K562 (cell line): ENCODE data around the gene LARP7.

Source experiments
- C11orf30 ChIP-seq: fragments of 450-650 bp; IDR thresholded peaks from 2 replicates; pipeline ENCODE4 v1.6.1; 2016; ENCODE audit warnings: low read depth, mild to moderate bottlenecking
- EZH2 ChIP-seq: IDR thresholded peaks from 2 replicates; pipeline ENCODE4 v1.6.1; 2012; ENCODE audit warnings: low read depth, mild to moderate bottlenecking, inconsistent platforms, low read length, borderline replicate concordance
- FOS ChIP-seq: IDR thresholded peaks from 3 replicates; pipeline ENCODE4 v1.6.1; 2011; ENCODE audit not compliant: insufficient read length; ENCODE audit errors: extremely low read depth
- MEF2A ChIP-seq: IDR thresholded peaks from 2 replicates; pipeline ENCODE4 v1.6.1; 2011; ENCODE audit warnings: low read depth, mild to moderate bottlenecking, low read length, moderate library complexity; ENCODE audit not compliant: control insufficient read depth
- PHF8 ChIP-seq: fragments of 200-600 bp; sonication (generic); IDR thresholded peaks from 2 replicates; pipeline ENCODE4 v1.6.1; 2012; ENCODE audit warnings: mixed run types, mild to moderate bottlenecking, inconsistent platforms, low read length, moderate library complexity, borderline replicate concordance
- POLR2AphosphoS5 ChIP-seq: IDR thresholded peaks from 2 replicates; pipeline ENCODE4 v1.6.1; 2011; ENCODE audit warnings: mild to moderate bottlenecking, low read depth, low read length, moderate library complexity; ENCODE audit not compliant: control insufficient read depth, insufficient read depth
- POU5F1 ChIP-seq: fragments of 150-350 bp; IDR thresholded peaks from 2 replicates; pipeline ENCODE4 v1.6.1; 2014; ENCODE audit warnings: borderline replicate concordance, low read length, low read depth, mild to moderate bottlenecking; ENCODE audit not compliant: partially characterized antibody
- RBM39 ChIP-seq: fragments of 200-400 bp; formaldehyde crosslinking; optimal IDR thresholded peaks from 2 replicates; pipeline ENCODE3; 2018; ENCODE audit warnings: low read depth, low read length
- TBL1XR1 ChIP-seq, 2 experiments: IDR thresholded peaks; 2 replicates each; pipeline ENCODE4 v1.6.1; 2012; ENCODE audit warnings: improper control_type of control experiment in 2 of 2, low read length in 2 of 2, mild to moderate bottlenecking in 1 of 2
- TF ChIP-seq, protein P1 (sequence below): IDR thresholded peaks from 2 replicates; pipeline ENCODE4 v1.6.1; 2016; ENCODE audit warnings: missing genetic modification characterization, missing compliant biosample characterization
- TF ChIP-seq, protein P2 (sequence below), 2 experiments: fragments of 450-650 bp in 1 of 2; sonication (generic) in 1 of 2; formaldehyde crosslinking in 1 of 2; IDR thresholded peaks in 1 of 2; conservative IDR thresholded peaks in 1 of 2; 2 replicates each; pipeline versions ENCODE4 v1.6.1 to v1.8.1; 2016 to 2023; ENCODE audit warnings: mild to moderate bottlenecking in 2 of 2, moderate library complexity in 2 of 2, inconsistent platforms in 1 of 2, missing genetic modification reagents in 1 of 2
- TF ChIP-seq, protein P3 (sequence below), 2 experiments: fragments of 450-650 bp in 1 of 2; IDR thresholded peaks; 2 replicates each; pipeline ENCODE4 v1.6.1; 2011 to 2017; ENCODE audit warnings: low read depth in 2 of 2, antibody characterized with exemption in 1 of 2, borderline replicate concordance in 1 of 2, low read length in 1 of 2, mild to moderate bottlenecking in 1 of 2, mixed read lengths in 1 of 2; ENCODE audit not compliant: control insufficient read depth in 1 of 2

DNA sequence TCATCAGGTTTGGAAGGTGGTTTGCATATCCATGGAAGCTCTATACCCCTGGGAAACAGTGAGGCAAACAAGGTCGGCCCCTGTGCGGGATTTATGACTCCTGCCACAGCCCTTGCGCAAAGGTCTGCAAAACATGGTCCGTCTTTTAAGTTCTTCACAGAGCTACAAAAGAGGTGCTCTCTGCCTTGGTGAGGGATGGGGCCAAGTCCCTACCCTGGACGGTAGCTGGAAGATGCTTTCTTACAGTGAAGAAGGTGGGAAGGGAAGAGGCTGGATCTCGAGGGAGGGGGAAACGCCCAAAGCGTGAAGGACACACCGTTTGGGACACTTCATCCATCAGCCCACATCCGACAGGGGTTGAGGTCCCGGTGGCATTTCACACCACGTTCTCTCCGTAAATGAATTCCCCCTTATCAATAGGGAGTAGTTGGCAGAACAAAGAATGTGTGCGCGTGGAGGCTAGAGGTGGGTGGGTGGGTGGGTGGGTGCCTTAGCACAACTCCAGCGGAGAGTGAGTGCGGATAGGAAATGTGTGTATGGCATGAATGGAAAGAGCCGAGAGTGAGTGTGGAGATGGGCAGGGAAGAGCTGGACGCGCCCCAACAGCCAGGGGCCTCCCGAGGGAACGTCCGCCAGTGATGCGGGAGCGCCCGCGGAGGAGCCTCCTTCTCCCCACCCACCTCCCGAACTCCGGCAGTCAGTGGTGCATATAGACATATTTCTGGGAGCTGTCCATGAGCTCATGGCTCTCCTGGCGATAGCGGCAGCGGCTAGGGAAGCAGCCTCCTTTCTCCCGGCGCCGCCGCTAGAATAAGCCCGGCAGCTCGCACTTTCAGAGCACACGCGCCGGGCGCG lies 68.3 kb downstream of the LARP7 start:
- TF ChIP-seq EZH2 (no peak), POLR2AphosphoS5 (no peak), MEF2A (no peak), PHF8 (no peak), POU5F1 (no peak), RBM39 (no peak), TBL1XR1 (IDR thresholded peaks at IDR 0.05; ENCODE audit: low read length in 2 of 2) (no peak), C11orf30 (no peak), FOS (no peak)
- TF ChIP-seq, protein P1, sequence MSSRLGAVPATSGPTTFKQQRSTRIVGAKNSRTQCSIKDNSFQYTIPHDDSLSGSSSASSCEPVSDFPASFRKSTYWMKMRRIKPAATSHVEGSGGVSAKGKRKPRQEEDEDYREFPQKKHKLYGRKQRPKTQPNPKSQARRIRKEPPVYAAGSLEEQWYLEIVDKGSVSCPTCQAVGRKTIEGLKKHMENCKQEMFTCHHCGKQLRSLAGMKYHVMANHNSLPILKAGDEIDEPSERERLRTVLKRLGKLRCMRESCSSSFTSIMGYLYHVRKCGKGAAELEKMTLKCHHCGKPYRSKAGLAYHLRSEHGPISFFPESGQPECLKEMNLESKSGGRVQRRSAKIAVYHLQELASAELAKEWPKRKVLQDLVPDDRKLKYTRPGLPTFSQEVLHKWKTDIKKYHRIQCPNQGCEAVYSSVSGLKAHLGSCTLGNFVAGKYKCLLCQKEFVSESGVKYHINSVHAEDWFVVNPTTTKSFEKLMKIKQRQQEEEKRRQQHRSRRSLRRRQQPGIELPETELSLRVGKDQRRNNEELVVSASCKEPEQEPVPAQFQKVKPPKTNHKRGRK (tag): no peak
- TF ChIP-seq, protein P2, sequence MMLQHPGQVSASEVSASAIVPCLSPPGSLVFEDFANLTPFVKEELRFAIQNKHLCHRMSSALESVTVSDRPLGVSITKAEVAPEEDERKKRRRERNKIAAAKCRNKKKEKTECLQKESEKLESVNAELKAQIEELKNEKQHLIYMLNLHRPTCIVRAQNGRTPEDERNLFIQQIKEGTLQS (IDR thresholded peaks at IDR 0.05): no peak
- TF ChIP-seq, protein P2 (CRISPR knock-in tag; conservative IDR thresholded peaks at IDR 0.05): no peak
- TF ChIP-seq, protein P3, sequence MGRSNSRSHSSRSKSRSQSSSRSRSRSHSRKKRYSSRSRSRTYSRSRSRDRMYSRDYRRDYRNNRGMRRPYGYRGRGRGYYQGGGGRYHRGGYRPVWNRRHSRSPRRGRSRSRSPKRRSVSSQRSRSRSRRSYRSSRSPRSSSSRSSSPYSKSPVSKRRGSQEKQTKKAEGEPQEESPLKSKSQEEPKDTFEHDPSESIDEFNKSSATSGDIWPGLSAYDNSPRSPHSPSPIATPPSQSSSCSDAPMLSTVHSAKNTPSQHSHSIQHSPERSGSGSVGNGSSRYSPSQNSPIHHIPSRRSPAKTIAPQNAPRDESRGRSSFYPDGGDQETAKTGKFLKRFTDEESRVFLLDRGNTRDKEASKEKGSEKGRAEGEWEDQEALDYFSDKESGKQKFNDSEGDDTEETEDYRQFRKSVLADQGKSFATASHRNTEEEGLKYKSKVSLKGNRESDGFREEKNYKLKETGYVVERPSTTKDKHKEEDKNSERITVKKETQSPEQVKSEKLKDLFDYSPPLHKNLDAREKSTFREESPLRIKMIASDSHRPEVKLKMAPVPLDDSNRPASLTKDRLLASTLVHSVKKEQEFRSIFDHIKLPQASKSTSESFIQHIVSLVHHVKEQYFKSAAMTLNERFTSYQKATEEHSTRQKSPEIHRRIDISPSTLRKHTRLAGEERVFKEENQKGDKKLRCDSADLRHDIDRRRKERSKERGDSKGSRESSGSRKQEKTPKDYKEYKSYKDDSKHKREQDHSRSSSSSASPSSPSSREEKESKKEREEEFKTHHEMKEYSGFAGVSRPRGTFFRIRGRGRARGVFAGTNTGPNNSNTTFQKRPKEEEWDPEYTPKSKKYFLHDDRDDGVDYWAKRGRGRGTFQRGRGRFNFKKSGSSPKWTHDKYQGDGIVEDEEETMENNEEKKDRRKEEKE (IDR thresholded peaks at IDR 0.05; ENCODE audit: borderline replicate concordance in 1 of 2, control insufficient read depth in 1 of 2, low read depth in 2 of 2, low read length in 1 of 2): no peak
